MM.1S (cell line): ENCODE measurements around the gene CFAP141.

Experiments used
- CTCF ChIP-seq: fragments of 300-600 bp; sonication (generic); IDR thresholded peaks from 2 replicates; pipeline ENCODE4 v1.5.1; 2016; ENCODE audit warnings: antibody characterized with exemption, low read length, mixed read lengths
- EZH2 ChIP-seq: fragments of 300-600 bp; sonication (generic); optimal IDR thresholded peaks from 2 replicates; pipeline ENCODE3; 2017; ENCODE audit warnings: low read depth, mild to moderate bottlenecking, antibody characterized with exemption, low read length, mixed read lengths

GRCh38 chr1:154183046-154183915 lies 22.9 kb downstream of the CFAP141 start:
- TF ChIP-seq EZH2 (no peak), CTCF (no peak)
